ENCODE data around the gene ENTREP1.
A peak's percentile ranks its signal among the peaks of the same experiment; 100 is the strongest.
"Not testable (repeated sequence)": the region's sequence is repeated elsewhere in the genome, so short reads cannot be mapped to it uniquely, and the experiment has no call there.

Gene ENTREP1

GRCh38 chr9:69420611-69421270 is 95.7 kb downstream of the ENTREP1 start:
- no peak for DNase-seq

GRCh38 chr9:69421908-69422801 is 97.1 kb downstream of the ENTREP1 start:
- DNase-seq = peak; percentile 73 to 75

GRCh38 chr9:69425136-69425801 is 100.3 kb downstream of the ENTREP1 start:
- no peak for DNase-seq

GRCh38 chr9:69427286-69427685 is 102.3 kb downstream of the ENTREP1 start:
- DNase-seq = no peak

GRCh38 chr9:69428017-69428785 is 103.2 kb downstream of the ENTREP1 start:
- no peak for DNase-seq

- no peak for DNase-seq
These were observed 104.3 kb downstream of the ENTREP1 start for GRCh38 chr9:69429281-69429680.

GRCh38 chr9:69430206-69430605 is 105.2 kb downstream of the ENTREP1 start:
- DNase-seq = no peak

- no peak for DNase-seq
These were observed 106.2 kb downstream of the ENTREP1 start for GRCh38 chr9:69431203-69431602.

GRCh38 chr9:69431777-69432176 is 106.8 kb downstream of the ENTREP1 start:
- no peak for DNase-seq

GRCh38 chr9:69432623-69433022 is 107.6 kb downstream of the ENTREP1 start:
- DNase-seq = no peak

- DNase-seq = no peak
These were observed 108.4 kb downstream of the ENTREP1 start for GRCh38 chr9:69433392-69433791.

- DNase-seq = no peak
These were observed 109.0 kb downstream of the ENTREP1 start for GRCh38 chr9:69433968-69434367.

GRCh38 chr9:69439654-69440053 is 114.6 kb downstream of the ENTREP1 start:
- DNase-seq = not testable (repeated sequence)

- not testable (repeated sequence) for DNase-seq
These were observed 115.4 kb downstream of the ENTREP1 start for GRCh38 chr9:69440254-69440955.
